Natural killer cell (primary cell): ENCODE measurements around the gene AHNAK2. TPM values are rescaled to one million over a fixed set of nuclear protein-coding genes. Genes with fewer than 3 reads are reported as not detected.
"Not testable (repeated sequence)": the region's sequence is repeated elsewhere in the genome, so short reads cannot be mapped to it uniquely, and the experiment has no call there.

Experiments used
- ATAC-seq, 3 donors: fragments of 150-1000 bp in 2 of 3; fragments of 200-7000 bp in 1 of 3; cut with Tn5 transposase; 1 replicate in 1 of 3; 2 replicates in 2 of 3; pipeline ENCODE4 v1.10.0; 2021; ENCODE audit warnings: mild to moderate bottlenecking in 2 of 3, moderate library complexity in 2 of 3
- DNase-seq, 2 donors: peaks; one replicate each; pipeline versions ENCODE4 v3.0.0 to v3.0.0-alpha.2; 2013 to 2021; ENCODE audit warnings: mixed read lengths in 1 of 2
- H3K27ac ChIP-seq: one replicate; pipeline ENCODE4 v1.5.1; 2013; ENCODE audit warnings: mild to moderate bottlenecking, low read length
- H3K27me3 ChIP-seq: one replicate; pipeline ENCODE4 v1.6.1; 2013; ENCODE audit warnings: low read length; ENCODE audit not compliant: control insufficient read depth, insufficient read depth
- H3K36me3 ChIP-seq: one replicate; pipeline ENCODE4 v1.6.1; 2013; ENCODE audit warnings: low read length; ENCODE audit not compliant: control insufficient read depth, insufficient read depth
- H3K4me1 ChIP-seq: one replicate; pipeline ENCODE4 v1.6.1; 2013; ENCODE audit warnings: low read length; ENCODE audit not compliant: control insufficient read depth, insufficient read depth
- H3K4me3 ChIP-seq: one replicate; pipeline ENCODE4 v1.5.1; 2013; ENCODE audit warnings: low read length
- H3K9me3 ChIP-seq: one replicate; pipeline ENCODE4 v1.6.1; 2013; ENCODE audit warnings: low read length; ENCODE audit not compliant: control insufficient read depth, insufficient read depth
- H3K27ac Mint-ChIP-seq, 2 donors: one replicate each; pipeline ENCODE4 v1.8.0; 2022; ENCODE audit warnings: mild to moderate bottlenecking in 2 of 2, mixed read lengths in 2 of 2, moderate library complexity in 1 of 2
- H3K27me3 Mint-ChIP-seq, 2 donors: one replicate each; pipeline ENCODE4 v1.8.0; 2022; ENCODE audit warnings: low read depth in 2 of 2, mixed read lengths in 2 of 2
- H3K36me3 Mint-ChIP-seq: one replicate; pipeline ENCODE4 v1.8.0; 2022; ENCODE audit warnings: mixed read lengths
- H3K4me1 Mint-ChIP-seq, 2 donors: one replicate each; pipeline ENCODE4 v1.8.0; 2022; ENCODE audit warnings: mixed read lengths in 2 of 2
- H3K4me3 Mint-ChIP-seq: one replicate; pipeline ENCODE4 v1.8.0; 2022; ENCODE audit warnings: mild to moderate bottlenecking, moderate library complexity, mixed read lengths
- H3K9me3 Mint-ChIP-seq, 2 donors: one replicate each; pipeline ENCODE4 v1.8.0; 2022; ENCODE audit warnings: mixed read lengths in 2 of 2
- CTCF ChIP-seq: fragments of 200-600 bp; IDR thresholded peaks from one replicate; pipeline ENCODE4 v1.8.0; 2022; ENCODE audit warnings: antibody characterized with exemption
- WGBS: methylation state at CpG from one replicate; pipeline ENCODE4 v1.1.7; 2013; ENCODE audit warnings: missing lambda C conversion rate; ENCODE audit not compliant: insufficient coverage; 5-methylcytosine and 5-hydroxymethylcytosine counted together
- intact Hi-C: fragments of 100-400 bp; cut with micrococcal nuclease; formaldehyde crosslinking; loops from one replicate; pipeline ENCODE4 v1.14.2; 2022
- total RNA-seq, 4 donors: library from RNA; stranded (reverse); fragments of 120-200 nt in 1 of 4; gene quantifications; one replicate each; pipeline versions ENCODE4 v1.2.3 to v1.2.4, GENCODE V29; 2013 to 2022

The AHNAK2 gene
- total RNA-seq, 3 donors from 2014 or later (not counting 1 experiment from before 2014, with no cell fraction given): 0.05 TPM; not detected in 2

- Mint-ChIP-seq H3K4me3 (no peak overlapping the region), H3K27me3 (peaks cover 8 to 14% of the 10 kb centered on the region in 2 donors), H3K9me3 (no peaks in the 10 kb centered on the region), H3K4me1 (no peaks in the 10 kb centered on the region), H3K27ac (no peak overlapping the region), H3K36me3 (no peaks in the 10 kb centered on the region)
- no peaks in the 10 kb centered on the region for H3K27me3 ChIP-seq
- no peak for DNase-seq
- intact Hi-C loops: no loop called here
- H3K36me3 ChIP-seq: no peaks in the 10 kb centered on the region
- no peaks in the 10 kb centered on the region for H3K9me3 ChIP-seq
- 78% methylated on average over 13 of the region's 13 CpGs for WGBS
- no peaks in the 10 kb centered on the region for H3K4me1 ChIP-seq
- no peak for TF ChIP-seq CTCF
- no peak overlapping the region for H3K27ac ChIP-seq
- no peak overlapping the region for H3K4me3 ChIP-seq
- ATAC-seq: no peak
Observed at GRCh38 chr14:104954746-104955395, 23.3 kb downstream of the AHNAK2 start.

DNA sequence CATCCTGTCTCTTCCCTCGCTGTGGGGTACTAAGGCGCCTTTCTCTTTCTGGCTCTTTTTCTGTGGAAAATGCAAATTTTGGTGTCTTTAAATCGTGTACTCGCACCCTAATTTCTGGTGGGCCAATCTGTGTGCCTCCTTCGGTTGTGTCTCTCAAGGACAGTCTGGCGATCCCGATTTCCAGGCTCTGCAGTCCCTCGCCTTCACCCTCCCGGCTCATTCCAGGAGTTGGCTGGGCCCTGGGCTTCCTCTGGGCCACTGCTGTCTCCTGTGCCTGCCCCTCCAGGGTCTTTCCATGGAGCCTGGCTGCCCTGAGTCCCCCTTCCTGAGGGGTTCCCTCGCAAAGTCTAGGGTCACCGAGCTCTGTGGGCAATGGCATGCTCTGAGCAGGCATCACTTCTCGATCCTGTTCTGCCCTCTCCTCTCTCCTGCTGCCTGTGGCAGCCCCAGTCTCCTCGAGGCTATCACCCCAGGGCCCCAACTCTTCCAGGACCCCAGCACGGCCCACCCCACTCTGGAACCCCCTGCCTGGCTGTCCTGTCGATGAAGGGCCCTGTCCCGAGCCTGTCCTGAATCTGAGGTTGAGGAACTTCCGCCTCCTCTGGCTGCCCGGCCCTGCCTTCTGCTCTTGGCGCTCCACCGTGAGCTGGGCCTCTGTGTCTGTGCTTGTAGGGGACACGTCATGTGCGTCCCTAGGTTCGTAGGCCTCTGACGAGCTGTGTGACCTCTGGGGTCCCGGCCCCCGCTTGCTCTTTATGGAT lies 24.1 kb downstream of the AHNAK2 start:
- Mint-ChIP-seq H3K4me1 (no peaks in the 10 kb centered on the region), H3K4me3 (no peak overlapping the region), H3K9me3 (no peaks in the 10 kb centered on the region), H3K27me3 (peaks cover 8 to 14% of the 10 kb centered on the region in 2 donors), H3K27ac (no peak overlapping the region), H3K36me3 (no peaks in the 10 kb centered on the region)
- H3K9me3 ChIP-seq: no peaks in the 10 kb centered on the region
- no peak overlapping the region for H3K27ac ChIP-seq
- H3K4me1 ChIP-seq: no peaks in the 10 kb centered on the region
- H3K27me3 ChIP-seq: no peaks in the 10 kb centered on the region
- intact Hi-C loops: no loop called here
- TF ChIP-seq CTCF: no peak
- no peak overlapping the region for H3K4me3 ChIP-seq
- no peaks in the 10 kb centered on the region for H3K36me3 ChIP-seq
- WGBS: 87% methylated on average over 26 of the region's 26 CpGs
- ATAC-seq: no peak
- DNase-seq: no peak

DNA sequence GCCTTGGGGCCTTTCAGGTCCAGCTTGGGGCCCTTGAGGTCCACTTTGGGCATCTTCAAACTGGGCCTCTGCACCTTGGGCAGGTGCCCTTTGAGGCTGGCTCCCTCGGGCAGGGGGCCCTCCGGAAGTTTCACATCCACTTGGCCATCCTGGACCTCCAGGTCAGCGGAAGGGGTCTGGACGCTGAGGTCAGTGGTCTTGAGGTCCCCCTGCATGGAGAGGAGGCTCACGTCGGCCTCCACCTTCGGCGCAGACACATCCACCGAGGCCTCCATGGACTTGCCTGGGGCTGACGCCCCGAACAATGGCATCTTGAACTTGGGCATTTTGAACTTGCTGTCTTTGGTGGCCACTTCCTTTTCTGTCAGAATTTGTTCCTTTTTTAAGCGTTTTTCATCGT lies 25.1 kb downstream of the AHNAK2 start:
- Mint-ChIP-seq H3K4me3 (no peak overlapping the region), H3K36me3 (no peaks in the 10 kb centered on the region), H3K27me3 (peaks cover 8 to 11% of the 10 kb centered on the region in 2 donors), H3K9me3 (no peaks in the 10 kb centered on the region), H3K4me1 (no peaks in the 10 kb centered on the region), H3K27ac (no peak overlapping the region)
- ATAC-seq (no peak), DNase-seq (no peak)
- Histone ChIP-seq H3K27ac (no peak overlapping the region), H3K27me3 (no peaks in the 10 kb centered on the region), H3K9me3 (no peaks in the 10 kb centered on the region), H3K36me3 (no peaks in the 10 kb centered on the region), H3K4me3 (no peak overlapping the region), H3K4me1 (no peaks in the 10 kb centered on the region)
- WGBS: 85% methylated on average over 13 of the region's 13 CpGs
- TF ChIP-seq CTCF: no peak
- intact Hi-C loops: no loop called here

DNA sequence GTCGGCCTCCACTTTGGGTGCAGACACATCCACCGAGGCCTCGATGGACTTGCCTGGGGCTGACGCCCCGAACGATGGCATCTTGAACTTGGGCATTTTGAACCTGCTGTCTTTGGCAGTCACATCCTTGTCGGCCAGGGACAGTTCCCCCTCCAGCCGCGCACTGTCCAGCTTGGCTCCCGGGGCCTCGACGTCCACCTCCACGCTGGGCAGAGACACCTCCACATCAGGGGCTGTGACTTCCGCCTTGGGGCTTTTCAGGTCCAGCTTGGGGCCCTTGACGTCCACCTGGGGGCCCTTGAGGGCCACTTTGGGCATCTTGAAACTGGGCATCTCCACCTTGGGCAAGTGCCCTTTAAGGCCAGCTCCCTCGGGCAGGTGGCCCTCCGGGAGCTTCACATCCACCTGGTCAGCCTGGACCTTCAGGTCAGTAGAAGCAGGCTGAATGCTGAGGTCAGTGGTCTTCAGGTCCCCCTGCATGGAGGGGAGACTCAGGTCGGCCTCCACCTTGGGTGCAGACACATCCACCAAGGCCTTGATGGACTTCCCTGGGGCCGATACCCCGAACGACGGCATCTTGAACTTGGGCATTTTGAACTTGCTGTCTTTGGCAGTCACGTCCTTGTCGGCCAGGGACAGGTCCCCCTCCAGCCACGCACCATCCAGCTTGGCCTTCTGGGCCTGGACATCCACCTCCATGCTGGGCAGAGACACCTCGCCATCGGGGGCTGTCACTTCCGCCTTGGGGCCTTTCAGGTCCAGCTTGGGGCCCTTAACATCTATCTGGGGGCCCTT lies 26.1 kb downstream of the AHNAK2 start:
- H3K4me3 ChIP-seq, H3K9me3 ChIP-seq, H3K4me1 Mint-ChIP-seq, H3K27me3 Mint-ChIP-seq, H3K4me1 ChIP-seq, H3K27me3 ChIP-seq, H3K4me3 Mint-ChIP-seq, ATAC-seq, H3K36me3 Mint-ChIP-seq, H3K9me3 Mint-ChIP-seq, H3K36me3 ChIP-seq, intact Hi-C loops, H3K27ac Mint-ChIP-seq, H3K27ac ChIP-seq, DNase-seq: not testable (repeated sequence)
- 88% methylated on average over 25 of the region's 28 CpGs for WGBS

DNA sequence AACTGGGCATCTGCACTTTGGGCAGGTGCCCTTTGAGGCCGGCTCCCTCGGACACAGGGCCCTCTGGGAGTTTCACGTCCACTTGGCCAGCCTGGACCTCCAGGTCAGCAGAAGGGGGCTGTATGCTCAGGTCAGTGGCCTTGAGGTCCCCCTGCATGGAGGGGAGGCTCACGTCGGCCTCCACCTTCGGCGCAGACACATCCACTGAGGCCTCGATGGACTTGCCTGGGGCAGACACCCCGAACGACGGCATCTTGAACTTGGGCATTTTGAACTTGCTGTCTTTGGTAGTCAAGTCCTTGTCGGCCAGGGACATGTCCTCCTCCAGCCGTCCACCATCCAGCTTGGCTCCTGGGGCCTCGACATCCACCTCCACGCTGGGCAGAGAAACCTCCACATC lies 27.5 kb downstream of the AHNAK2 start:
- H3K4me3 Mint-ChIP-seq, ATAC-seq, H3K9me3 ChIP-seq, H3K27ac ChIP-seq, H3K36me3 ChIP-seq, H3K4me1 ChIP-seq, DNase-seq, intact Hi-C loops, H3K27ac Mint-ChIP-seq, H3K36me3 Mint-ChIP-seq, H3K4me3 ChIP-seq, H3K9me3 Mint-ChIP-seq, H3K27me3 ChIP-seq, H3K27me3 Mint-ChIP-seq, H3K4me1 Mint-ChIP-seq: not testable (repeated sequence)
- 70% methylated on average over 12 of the region's 15 CpGs for WGBS
